ENCODE measurements around the gene PIP4K2B. TPM values are rescaled to one million over a fixed set of nuclear protein-coding genes. Genes with fewer than 3 reads are reported as not detected.
A peak's percentile ranks its signal among the peaks of the same experiment; 100 is the strongest.

Gene PIP4K2B
- total and polyA plus RNA-seq, 7 donors, result 19.3 to 72.6 (median 62.5) TPM

- intact Hi-C loops (cut with DNase I), result no loop called here
- Histone ChIP-seq H3K36me3 (ENCODE audit: insufficient read depth in 1 of 2, low read depth in 1 of 2) (peaks cover 0 to 4% of the 10 kb centered on the region in 2 donors), H3K4me3 (no peak overlapping the region), H3K4me1 (peaks cover 20% of the 10 kb centered on the region), H3K27me3 (ENCODE audit: insufficient read depth in 3 of 3, low read length in 2 of 3) (peaks cover 0 to 30% (median 8%) of the 10 kb centered on the region in 3 donors), H3K9me3 (no peaks in the 10 kb centered on the region), H3K27ac (no peak overlapping the region)
- ATAC-seq (no peak), DNase-seq (peak in 1 of 2 donors; percentile 28)
- TF ChIP-seq, protein P1, sequence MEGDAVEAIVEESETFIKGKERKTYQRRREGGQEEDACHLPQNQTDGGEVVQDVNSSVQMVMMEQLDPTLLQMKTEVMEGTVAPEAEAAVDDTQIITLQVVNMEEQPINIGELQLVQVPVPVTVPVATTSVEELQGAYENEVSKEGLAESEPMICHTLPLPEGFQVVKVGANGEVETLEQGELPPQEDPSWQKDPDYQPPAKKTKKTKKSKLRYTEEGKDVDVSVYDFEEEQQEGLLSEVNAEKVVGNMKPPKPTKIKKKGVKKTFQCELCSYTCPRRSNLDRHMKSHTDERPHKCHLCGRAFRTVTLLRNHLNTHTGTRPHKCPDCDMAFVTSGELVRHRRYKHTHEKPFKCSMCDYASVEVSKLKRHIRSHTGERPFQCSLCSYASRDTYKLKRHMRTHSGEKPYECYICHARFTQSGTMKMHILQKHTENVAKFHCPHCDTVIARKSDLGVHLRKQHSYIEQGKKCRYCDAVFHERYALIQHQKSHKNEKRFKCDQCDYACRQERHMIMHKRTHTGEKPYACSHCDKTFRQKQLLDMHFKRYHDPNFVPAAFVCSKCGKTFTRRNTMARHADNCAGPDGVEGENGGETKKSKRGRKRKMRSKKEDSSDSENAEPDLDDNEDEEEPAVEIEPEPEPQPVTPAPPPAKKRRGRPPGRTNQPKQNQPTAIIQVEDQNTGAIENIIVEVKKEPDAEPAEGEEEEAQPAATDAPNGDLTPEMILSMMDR (IDR thresholded peaks at IDR 0.05), result no peak
- WGBS, 3 donors, result 66 to 79% (median 78%) methylated on average over 4 of the region's 4 CpGs
These were observed 55.7 kb downstream of the PIP4K2B start for GRCh38 chr17:38743556-38744171.

DNA sequence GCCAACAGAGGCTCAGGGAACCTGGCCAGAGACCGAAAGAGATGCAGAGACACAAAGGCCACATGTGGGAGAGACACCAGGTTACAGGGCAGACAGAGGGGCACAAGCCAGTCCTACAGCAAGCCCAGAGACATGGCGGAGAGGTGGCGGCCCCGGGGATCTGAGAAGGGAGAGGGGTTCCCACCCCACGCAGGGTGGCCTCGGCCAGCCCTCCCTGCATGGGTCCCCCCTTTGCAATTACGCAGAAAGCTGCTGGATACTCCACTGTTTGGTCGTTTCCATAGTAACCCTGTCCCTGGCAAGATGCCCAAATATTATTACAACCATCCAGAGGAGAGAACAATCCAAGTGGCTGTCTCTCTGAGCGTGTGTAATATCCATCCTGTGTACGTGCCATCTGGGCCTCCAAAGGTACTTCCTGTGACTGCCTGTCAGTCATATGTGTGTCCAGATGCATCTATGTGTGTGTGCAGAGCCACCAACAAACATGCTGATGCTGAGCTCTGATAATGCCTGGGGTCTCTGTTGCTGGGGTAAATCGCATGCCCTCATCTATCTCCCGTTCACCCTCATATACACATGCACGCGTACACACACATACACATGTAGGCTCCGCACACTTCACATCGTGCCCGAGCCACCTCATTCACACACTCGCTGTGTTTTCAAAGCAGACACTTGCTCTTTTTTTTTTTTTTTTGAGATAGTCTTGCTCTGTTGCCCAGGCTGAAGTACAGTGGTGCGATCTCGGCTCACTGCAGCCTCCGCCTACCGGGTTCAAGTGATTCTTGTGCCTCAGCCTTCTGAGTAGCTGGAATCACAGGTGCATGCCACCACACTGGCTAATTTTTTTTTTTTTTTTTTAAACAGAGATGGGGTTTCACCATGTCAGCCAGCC, 56.7 kb downstream of the PIP4K2B start:
- WGBS, 3 donors, result 27 to 32% (median 30%) methylated on average over 22 of the region's 22 CpGs
- peaks cover 0 to 21% (median 2%) of the 10 kb centered on the region in 3 donors for H3K27me3 ChIP-seq (ENCODE audit: insufficient read depth in 3 of 3, low read length in 2 of 3)
- H3K4me1 ChIP-seq, result peaks cover 16% of the 10 kb centered on the region
- DNase-seq (peak in 1 of 2 donors; percentile 59), ATAC-seq (peak; percentile 19 to 56 (median 42))
- intact Hi-C loops (cut with DNase I), result no loop called here
- no peaks in the 10 kb centered on the region for H3K9me3 ChIP-seq
- H3K27ac ChIP-seq, result peak overlapping the region; percentile 70
- H3K4me3 ChIP-seq, result no peak overlapping the region
- peaks cover 0 to 7% of the 10 kb centered on the region in 2 donors for H3K36me3 ChIP-seq (ENCODE audit: insufficient read depth in 1 of 2, low read depth in 1 of 2)
- TF ChIP-seq, protein P1 (IDR thresholded peaks at IDR 0.05), result no peak

- H3K27ac ChIP-seq, result peak overlapping the region; percentile 70
- intact Hi-C loops (cut with DNase I), result no loop called here
- WGBS, 3 donors, result 11 to 16% (median 12%) methylated on average over 7 of the region's 7 CpGs
- TF ChIP-seq, protein P1 (IDR thresholded peaks at IDR 0.05), result no peak
- ATAC-seq, result peak; percentile 49 to 94 (median 86)
- H3K4me1 ChIP-seq, result peaks cover 16% of the 10 kb centered on the region
- H3K4me3 ChIP-seq, result no peak overlapping the region
- H3K36me3 ChIP-seq (ENCODE audit: insufficient read depth in 1 of 2, low read depth in 1 of 2), result peaks cover 0 to 11% of the 10 kb centered on the region in 2 donors
- no peaks in the 10 kb centered on the region for H3K9me3 ChIP-seq
- peak; percentile 55 to 62 for DNase-seq
- H3K27me3 ChIP-seq (ENCODE audit: insufficient read depth in 3 of 3, low read length in 2 of 3), result peaks cover 0 to 14% (median 0%) of the 10 kb centered on the region in 3 donors
These were observed 57.4 kb downstream of the PIP4K2B start for GRCh38 chr17:38741921-38742410.

GRCh38 chr17:38741461-38741860, 57.9 kb downstream of the PIP4K2B start:
- DNase-seq (peak in 1 of 2 donors; percentile 38), ATAC-seq (no peak)
- TF ChIP-seq, protein P1 (IDR thresholded peaks at IDR 0.05), result no peak
- Histone ChIP-seq H3K27ac (peak overlapping the region; percentile 70), H3K4me1 (peaks cover 16% of the 10 kb centered on the region), H3K9me3 (no peaks in the 10 kb centered on the region), H3K27me3 (ENCODE audit: insufficient read depth in 3 of 3, low read length in 2 of 3) (peaks cover 0 to 9% (median 0%) of the 10 kb centered on the region in 3 donors), H3K36me3 (ENCODE audit: insufficient read depth in 1 of 2, low read depth in 1 of 2) (peaks cover 0 to 11% of the 10 kb centered on the region in 2 donors), H3K4me3 (no peak overlapping the region)
- 57 to 66% (median 60%) methylated on average over 5 of the region's 5 CpGs for WGBS, 3 donors
- intact Hi-C loops (cut with DNase I), result no loop called here

All from psoas muscle (tissue), 8 donors.